OCI-LY3 (cell line): ENCODE results near the gene KLHL1.

ENCODE experiments used
- H2AFZ ChIP-seq: fragments of 200-600, 300-600 bp; shearing (Covaris generic); 2 replicates; pipeline ENCODE4 v1.6.0; 2014; ENCODE audit warnings: antibody characterized with exemption, low read depth, low read length
- H3K27ac ChIP-seq: fragments of 200-600, 300-600 bp; sonication (generic); 2 replicates; pipeline ENCODE4 v1.5.1; 2014; ENCODE audit warnings: mild to moderate bottlenecking, low read length, moderate library complexity, mixed read lengths
- H3K27me3 ChIP-seq: fragments of 200-600, 300-600 bp; sonication (generic); 2 replicates; pipeline ENCODE4 v1.6.1; 2014; ENCODE audit warnings: low read depth, low read length, mixed read lengths
- H3K36me3 ChIP-seq: fragments of 200-600, 300-600 bp; sonication (generic); replicated peaks from 2 replicates; pipeline ENCODE3; 2014; ENCODE audit warnings: low read depth, low read length, mixed read lengths
- H3K4me1 ChIP-seq: fragments of 300-600, 200-600 bp; sonication (generic); 2 replicates; pipeline ENCODE4 v1.6.1; 2014; ENCODE audit warnings: low read length, mixed read lengths
- H3K4me2 ChIP-seq: fragments of 200-600, 300-600 bp; sonication (generic); 2 replicates; pipeline ENCODE4 v1.6.1; 2014; ENCODE audit warnings: low read length, mixed read lengths
- H3K4me3 ChIP-seq: fragments of 300-600, 200-600 bp; sonication (generic); 2 replicates; pipeline ENCODE4 v1.5.1; 2014; ENCODE audit warnings: antibody characterized with exemption, mild to moderate bottlenecking, low read length, moderate library complexity
- H3K79me2 ChIP-seq: fragments of 300-600, 200-600 bp; shearing (Covaris generic); 2 replicates; pipeline ENCODE4 v1.6.1; 2014; ENCODE audit warnings: mild to moderate bottlenecking, low read length, mixed read lengths
- H3K9ac ChIP-seq: fragments of 300-600, 200-600 bp; shearing (Covaris generic); 2 replicates; pipeline ENCODE4 v1.6.0; 2014; ENCODE audit warnings: mild to moderate bottlenecking, low read length, moderate library complexity
- H3K9me3 ChIP-seq: fragments of 200-600, 300-600 bp; shearing (Covaris generic); 2 replicates; pipeline ENCODE4 v1.6.1; 2014; ENCODE audit warnings: low read length, mixed read lengths; ENCODE audit not compliant: insufficient read depth
- H4K20me1 ChIP-seq: fragments of 200-600, 300-600 bp; sonication (generic); 2 replicates; pipeline ENCODE4 v1.6.1; 2016; ENCODE audit warnings: low read length, mixed read lengths; ENCODE audit not compliant: insufficient read depth
- EZH2phosphoT487 ChIP-seq: fragments of 200-600 bp; shearing (Covaris generic); IDR thresholded peaks from 2 replicates; pipeline ENCODE4 v1.6.1; 2018; ENCODE audit warnings: antibody characterized with exemption, mixed run types, low read depth
- TF ChIP-seq, protein P1 (sequence below): fragments of 200-600, 300-600 bp; sonication (generic); IDR thresholded peaks from 2 replicates; pipeline ENCODE4 v1.5.1; 2014; ENCODE audit warnings: antibody characterized with exemption, low read length, low read depth

Gene KLHL1

GRCh38 chr13:70016116-70016515 lies 92.1 kb downstream of the KLHL1 start:
- Histone ChIP-seq H3K4me2 (no peak overlapping the region), H3K27ac (no peak overlapping the region), H2AFZ (no peak overlapping the region), H3K4me3 (no peak overlapping the region), H3K27me3 (no peaks in the 10 kb centered on the region), H3K79me2 (no peaks in the 10 kb centered on the region), H3K9me3 (peaks cover 7% of the 10 kb centered on the region; the same call in 1 of the 2 replicates), H3K4me1 (no peaks in the 10 kb centered on the region), H3K36me3 (no peaks in the 10 kb centered on the region), H3K9ac (no peak overlapping the region), H4K20me1 (no peaks in the 10 kb centered on the region)
- no peak for TF ChIP-seq EZH2phosphoT487
- TF ChIP-seq, protein P1, sequence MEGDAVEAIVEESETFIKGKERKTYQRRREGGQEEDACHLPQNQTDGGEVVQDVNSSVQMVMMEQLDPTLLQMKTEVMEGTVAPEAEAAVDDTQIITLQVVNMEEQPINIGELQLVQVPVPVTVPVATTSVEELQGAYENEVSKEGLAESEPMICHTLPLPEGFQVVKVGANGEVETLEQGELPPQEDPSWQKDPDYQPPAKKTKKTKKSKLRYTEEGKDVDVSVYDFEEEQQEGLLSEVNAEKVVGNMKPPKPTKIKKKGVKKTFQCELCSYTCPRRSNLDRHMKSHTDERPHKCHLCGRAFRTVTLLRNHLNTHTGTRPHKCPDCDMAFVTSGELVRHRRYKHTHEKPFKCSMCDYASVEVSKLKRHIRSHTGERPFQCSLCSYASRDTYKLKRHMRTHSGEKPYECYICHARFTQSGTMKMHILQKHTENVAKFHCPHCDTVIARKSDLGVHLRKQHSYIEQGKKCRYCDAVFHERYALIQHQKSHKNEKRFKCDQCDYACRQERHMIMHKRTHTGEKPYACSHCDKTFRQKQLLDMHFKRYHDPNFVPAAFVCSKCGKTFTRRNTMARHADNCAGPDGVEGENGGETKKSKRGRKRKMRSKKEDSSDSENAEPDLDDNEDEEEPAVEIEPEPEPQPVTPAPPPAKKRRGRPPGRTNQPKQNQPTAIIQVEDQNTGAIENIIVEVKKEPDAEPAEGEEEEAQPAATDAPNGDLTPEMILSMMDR, result no peak

DNA sequence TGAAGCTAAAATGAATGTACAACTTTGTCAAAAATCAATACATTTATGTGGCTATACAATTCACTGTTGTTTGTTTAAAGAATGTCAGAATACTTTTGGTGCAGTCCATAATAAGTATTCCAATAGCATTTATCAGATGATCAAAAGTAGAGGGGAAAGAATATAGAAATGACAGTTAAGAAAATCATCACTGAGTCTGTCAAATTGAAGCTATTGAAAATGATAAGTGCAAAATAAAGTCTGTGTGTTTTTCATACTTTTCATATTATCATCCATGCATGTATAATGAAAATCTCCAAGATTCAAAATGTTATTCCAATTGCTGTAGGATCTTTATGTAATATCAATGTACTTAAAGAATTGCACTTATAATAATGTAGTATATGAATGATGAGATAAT lies 93.9 kb downstream of the KLHL1 start:
- TF ChIP-seq, protein P1, result no peak
- no peak for TF ChIP-seq EZH2phosphoT487
- Histone ChIP-seq H3K79me2 (no peaks in the 10 kb centered on the region), H3K4me3 (no peak overlapping the region), H3K4me2 (no peak overlapping the region), H3K36me3 (no peaks in the 10 kb centered on the region), H4K20me1 (no peaks in the 10 kb centered on the region), H3K4me1 (no peaks in the 10 kb centered on the region), H3K27ac (no peak overlapping the region), H3K9me3 (peaks cover 7% of the 10 kb centered on the region; the same call in 1 of the 2 replicates), H3K27me3 (no peaks in the 10 kb centered on the region), H3K9ac (no peak overlapping the region), H2AFZ (no peak overlapping the region)

DNA sequence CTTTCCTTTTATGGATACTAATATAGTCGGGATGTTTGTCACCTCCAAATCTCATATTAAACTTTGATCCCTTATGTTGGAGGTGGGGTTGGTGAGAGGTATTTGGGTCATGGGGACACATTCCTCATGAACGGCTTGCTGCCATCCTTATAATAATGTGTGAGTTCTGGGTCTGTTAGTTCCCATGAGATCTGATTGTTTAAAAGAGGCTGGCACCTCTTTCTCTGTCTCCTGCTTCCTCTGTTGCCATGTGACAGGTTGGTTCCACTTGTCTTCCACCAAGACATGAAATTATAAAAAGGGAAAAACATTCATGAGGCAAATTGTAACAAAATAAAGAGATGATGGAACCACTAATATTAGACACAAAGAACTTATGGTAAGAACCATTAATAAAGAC lies 108.4 kb downstream of the KLHL1 start:
- H3K36me3 ChIP-seq, result no peaks in the 10 kb centered on the region
- H4K20me1 ChIP-seq, result no peaks in the 10 kb centered on the region
- no peaks in the 10 kb centered on the region for H3K4me1 ChIP-seq
- H3K27ac ChIP-seq, result no peak overlapping the region
- no peaks in the 10 kb centered on the region for H3K79me2 ChIP-seq
- H3K4me3 ChIP-seq, result no peak overlapping the region
- H2AFZ ChIP-seq, result peak overlapping the region; percentile 67
- peak overlapping the region; percentile 18 for H3K4me2 ChIP-seq
- no peak overlapping the region for H3K9ac ChIP-seq
- no peak for TF ChIP-seq EZH2phosphoT487
- TF ChIP-seq, protein P1, result no peak
- no peaks in the 10 kb centered on the region for H3K27me3 ChIP-seq
- H3K9me3 ChIP-seq, result no peaks in the 10 kb centered on the region

DNA sequence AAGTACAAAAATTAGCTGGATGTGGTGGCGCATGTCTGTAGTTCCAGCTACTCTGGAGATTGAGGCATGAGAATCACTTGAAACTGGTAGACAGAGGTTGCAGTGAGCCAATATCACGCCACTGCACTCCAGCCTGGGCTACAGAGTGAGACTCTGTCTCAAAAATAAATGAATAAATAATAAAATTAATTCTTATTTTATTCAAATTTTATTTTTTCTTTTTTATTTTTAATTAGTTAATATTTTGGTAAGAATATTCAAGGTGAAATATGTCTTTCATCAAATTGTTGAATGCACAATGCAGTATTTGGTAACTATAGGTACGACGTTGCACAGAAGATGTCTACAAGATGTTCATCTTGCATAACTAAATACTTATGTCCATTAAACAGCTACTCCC lies 111.2 kb downstream of the KLHL1 start:
- no peak overlapping the region for H2AFZ ChIP-seq
- no peak overlapping the region for H3K27ac ChIP-seq
- H3K79me2 ChIP-seq, result no peaks in the 10 kb centered on the region
- H3K4me1 ChIP-seq, result no peaks in the 10 kb centered on the region
- H3K9me3 ChIP-seq, result no peaks in the 10 kb centered on the region
- TF ChIP-seq, protein P1, result no peak
- no peak for TF ChIP-seq EZH2phosphoT487
- no peaks in the 10 kb centered on the region for H3K27me3 ChIP-seq
- H4K20me1 ChIP-seq, result no peaks in the 10 kb centered on the region
- no peak overlapping the region for H3K9ac ChIP-seq
- H3K4me3 ChIP-seq, result no peak overlapping the region
- H3K4me2 ChIP-seq, result no peak overlapping the region
- H3K36me3 ChIP-seq, result no peaks in the 10 kb centered on the region
